GM19240 (cell line): ENCODE measurements around the gene IQCM.
"Not testable (repeated sequence)": the region's sequence is repeated elsewhere in the genome, so short reads cannot be mapped to it uniquely, and the experiment has no call there.

Source experiments
- DNase-seq: peaks from one replicate; pipeline ENCODE4 v3.0.0; 2011; ENCODE audit warnings: low spot score; ENCODE audit not compliant: insufficient read length

The IQCM gene

GRCh38 chr4:149465955-149466354, 349.7 kb downstream of the IQCM start:
- no peak for DNase-seq

- no peak for DNase-seq
Observed at GRCh38 chr4:149443537-149443936, 372.1 kb downstream of the IQCM start.

- no peak for DNase-seq
Observed at GRCh38 chr4:149441338-149441737, 374.3 kb downstream of the IQCM start.

GRCh38 chr4:149426461-149426860, 389.2 kb downstream of the IQCM start:
- DNase-seq = no peak

GRCh38 chr4:149409555-149409962, 406.1 kb downstream of the IQCM start:
- no peak for DNase-seq

GRCh38 chr4:149409146-149409545, 406.5 kb downstream of the IQCM start:
- no peak for DNase-seq

GRCh38 chr4:149404143-149404542, 411.5 kb downstream of the IQCM start:
- DNase-seq = no peak

GRCh38 chr4:149403081-149403480, 412.6 kb downstream of the IQCM start:
- no peak for DNase-seq

GRCh38 chr4:149398993-149399392, 416.6 kb downstream of the IQCM start:
- DNase-seq = no peak

- peak; percentile 1 for DNase-seq
Observed at GRCh38 chr4:149370785-149371420, 444.7 kb downstream of the IQCM start.

GRCh38 chr4:149370002-149370401, 445.6 kb downstream of the IQCM start:
- DNase-seq = no peak

GRCh38 chr4:149353241-149353640, 462.4 kb downstream of the IQCM start:
- no peak for DNase-seq

GRCh38 chr4:149349541-149349940, 466.1 kb downstream of the IQCM start:
- DNase-seq = no peak

- DNase-seq = no peak
Observed at GRCh38 chr4:149347139-149347538, 468.5 kb downstream of the IQCM start.

GRCh38 chr4:149345424-149345823, 470.2 kb downstream of the IQCM start:
- DNase-seq = no peak

GRCh38 chr4:149344436-149344835, 471.2 kb downstream of the IQCM start:
- no peak for DNase-seq

- no peak for DNase-seq
Observed at GRCh38 chr4:149343614-149344013, 472.0 kb downstream of the IQCM start.

- DNase-seq = not testable (repeated sequence)
Observed at GRCh38 chr4:149341117-149341516, 474.5 kb downstream of the IQCM start.

GRCh38 chr4:149328161-149328560, 487.5 kb downstream of the IQCM start:
- DNase-seq = no peak

- no peak for DNase-seq
Observed at GRCh38 chr4:149322203-149322602, 493.4 kb downstream of the IQCM start.

GRCh38 chr4:149321438-149321837, 494.2 kb downstream of the IQCM start:
- DNase-seq = no peak

GRCh38 chr4:149311076-149311475, 504.6 kb downstream of the IQCM start:
- DNase-seq = no peak

GRCh38 chr4:149306537-149306936, 509.1 kb downstream of the IQCM start:
- no peak for DNase-seq
